GM18870 (cell line): Measurements from ENCODE around the gene WT1.
"Not testable (repeated sequence)": the region's sequence is repeated elsewhere in the genome, so short reads cannot be mapped to it uniquely, and the experiment has no call there.

Experiments used
- ATAC-seq: cut with Tn5 transposase; IDR thresholded peaks from one replicate; pipeline ENCODE4 v1.9.1; 2021; ENCODE audit warnings: moderate library complexity; ENCODE audit not compliant: unreplicated experiment

The WT1 gene

DNA sequence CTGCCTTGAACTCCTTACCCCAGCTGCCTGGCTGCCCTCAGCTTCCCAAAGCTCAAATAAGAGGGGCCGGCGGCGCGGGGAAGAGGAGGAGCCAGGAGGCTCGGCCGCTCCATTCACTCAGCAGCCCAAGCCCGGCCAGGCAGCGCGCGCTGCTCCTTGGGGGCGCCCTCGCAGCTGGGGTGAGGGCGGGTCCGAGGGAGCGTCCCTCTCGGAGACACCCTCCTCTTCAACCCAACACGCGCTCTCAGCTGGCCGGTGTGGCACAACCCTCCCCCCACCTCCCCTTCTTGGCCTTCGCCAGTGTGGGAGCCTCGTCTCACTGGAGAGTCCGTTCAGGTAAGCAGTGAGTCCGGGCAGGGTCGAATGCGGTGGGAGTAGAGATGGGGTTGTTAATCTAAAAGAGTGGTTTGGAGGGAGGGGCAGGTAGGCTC lies at the start of gene WT1:
Gene WT1 (minus strand): TSS at position 29 of the 431 bp plus-strand sequence.
- no peak for ATAC-seq

- no peak for ATAC-seq
Observed at GRCh38 chr11:32479291-32479690, 44.0 kb upstream of the WT1 start.

DNA sequence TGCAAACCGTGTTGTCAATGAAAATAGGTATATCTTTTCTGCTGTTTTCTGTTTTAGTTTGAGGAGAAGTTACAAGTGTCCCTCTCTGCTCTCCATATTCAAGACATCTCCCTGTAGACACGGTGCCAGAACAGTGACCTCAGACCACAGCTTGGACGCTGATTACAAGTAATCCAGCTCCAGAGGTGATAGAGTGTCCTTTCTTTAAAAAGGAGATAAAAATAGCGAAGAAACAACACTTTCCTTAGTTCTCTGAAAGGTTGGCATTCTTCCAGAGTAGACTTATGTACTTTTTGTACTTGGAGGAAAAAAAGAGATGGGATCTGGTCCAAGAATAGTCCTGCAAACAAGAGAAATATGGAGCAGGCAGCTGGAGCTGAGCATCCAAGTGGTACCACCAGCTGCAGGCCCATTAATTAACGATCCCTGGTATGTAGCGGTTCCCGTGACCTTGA lies 43.0 kb upstream of the WT1 start:
- no peak for ATAC-seq

DNA sequence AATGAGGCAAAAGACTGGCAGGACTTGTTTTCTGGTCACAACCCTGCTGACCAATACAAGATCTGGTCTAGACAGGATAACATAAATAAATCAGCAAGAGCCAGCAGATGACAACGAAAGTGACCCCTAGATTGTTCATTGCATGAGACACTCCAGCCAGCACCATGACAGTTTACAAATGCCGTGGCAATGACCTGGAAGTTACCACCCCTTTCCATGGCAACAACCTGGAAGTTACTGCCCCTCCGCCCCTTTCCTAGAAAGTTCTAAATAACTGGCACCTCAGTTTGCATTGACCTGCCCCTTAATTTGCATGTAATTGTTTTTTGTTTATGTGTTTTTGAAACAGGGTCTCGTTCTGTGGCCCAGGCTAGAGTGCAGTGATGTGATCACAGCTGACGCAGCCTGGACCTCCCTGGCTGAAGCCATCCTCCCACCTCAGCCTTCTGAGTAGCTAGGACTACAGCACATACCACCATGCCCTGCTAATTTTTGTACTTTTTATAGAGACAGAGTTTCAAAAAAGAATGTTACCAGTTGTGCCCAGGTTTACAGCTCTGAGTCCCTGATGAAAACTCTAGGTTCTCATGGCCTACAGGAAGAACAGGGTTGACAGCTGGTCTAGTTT lies 38.1 kb upstream of the WT1 start:
- no peak for ATAC-seq

- no peak for ATAC-seq
Observed at GRCh38 chr11:32472226-32472625, 36.9 kb upstream of the WT1 start.

- not testable (repeated sequence) for ATAC-seq
Observed at GRCh38 chr11:32471544-32471943, 36.2 kb upstream of the WT1 start.

GRCh38 chr11:32469791-32470190 lies 34.5 kb upstream of the WT1 start:
- no peak for ATAC-seq

- no peak for ATAC-seq
Observed at GRCh38 chr11:32466279-32466915, 31.1 kb upstream of the WT1 start.

- no peak for ATAC-seq
Observed at GRCh38 chr11:32464078-32464477, 28.7 kb upstream of the WT1 start.

DNA sequence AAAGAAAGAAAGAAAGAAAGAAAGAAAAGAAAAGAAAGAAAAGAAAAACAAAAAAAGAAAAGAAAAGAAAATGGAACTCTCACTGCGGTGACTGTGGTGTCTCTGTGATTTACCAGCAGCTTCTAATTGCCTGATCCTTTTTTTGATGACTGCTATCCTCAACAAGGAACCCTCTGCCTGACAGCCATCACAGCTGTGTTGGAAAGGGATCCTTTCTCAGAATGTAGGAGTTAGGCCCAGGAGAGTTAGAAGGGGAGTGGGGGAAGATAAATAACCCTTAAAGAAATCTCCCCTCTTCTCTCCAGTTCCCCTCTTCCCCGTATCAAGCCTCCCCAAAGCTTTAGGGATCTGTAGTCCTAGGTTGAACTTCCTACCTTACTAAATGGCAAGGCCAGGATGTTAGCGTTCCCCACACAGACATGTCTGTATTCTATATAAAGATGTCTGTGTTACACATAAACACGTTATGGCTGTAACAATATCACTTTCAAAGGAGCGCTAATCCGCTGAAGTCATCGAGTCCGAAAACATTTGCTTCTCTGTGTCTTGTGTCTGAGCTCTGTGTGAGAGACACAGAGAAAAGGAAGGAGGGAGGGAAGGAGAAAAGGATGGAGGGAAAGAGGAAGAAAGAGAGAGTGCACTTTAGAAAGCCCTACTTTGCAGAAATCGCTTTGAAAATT lies 26.8 kb upstream of the WT1 start:
- no peak for ATAC-seq

DNA sequence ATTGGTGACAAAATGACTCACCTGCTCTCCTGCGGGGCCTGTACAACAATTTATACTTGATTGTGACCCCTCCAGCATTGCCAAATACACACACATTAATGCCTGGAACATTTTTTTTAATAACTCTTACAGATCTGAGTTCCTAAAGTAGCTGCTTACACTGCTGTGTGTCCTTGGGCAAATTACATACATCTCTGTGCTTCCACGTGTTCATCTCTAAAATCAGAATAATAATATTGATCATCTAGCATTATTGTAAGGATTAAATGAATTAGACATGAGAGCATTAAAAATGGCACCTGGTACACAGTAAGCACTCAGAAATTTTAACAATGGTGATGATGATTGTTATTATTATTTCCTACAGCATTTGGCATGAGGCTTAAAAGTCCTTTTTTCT lies 21.5 kb upstream of the WT1 start:
- ATAC-seq, result no peak

- ATAC-seq, result no peak
Observed at GRCh38 chr11:32454993-32455392, 19.7 kb upstream of the WT1 start.

DNA sequence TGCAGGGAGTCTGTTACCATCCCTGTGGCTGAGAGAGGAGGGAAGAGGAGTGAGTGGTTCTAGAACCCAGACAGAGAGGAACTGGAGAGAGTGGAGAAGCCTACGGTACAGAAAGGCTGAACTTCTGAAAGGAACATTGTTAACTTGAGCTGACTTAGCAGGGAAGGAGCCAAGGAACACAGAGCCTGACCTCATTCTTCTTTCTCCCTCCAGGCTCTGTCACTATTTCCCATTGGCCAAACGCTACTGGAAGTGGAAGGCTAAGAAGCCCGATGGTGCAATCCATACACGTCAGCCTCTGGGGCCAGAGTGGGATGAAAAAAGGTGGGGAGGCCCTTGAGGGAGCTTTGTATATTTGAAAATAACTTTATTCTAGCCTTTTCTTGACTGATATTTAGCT lies 16.5 kb upstream of the WT1 start:
- ATAC-seq, result no peak

DNA sequence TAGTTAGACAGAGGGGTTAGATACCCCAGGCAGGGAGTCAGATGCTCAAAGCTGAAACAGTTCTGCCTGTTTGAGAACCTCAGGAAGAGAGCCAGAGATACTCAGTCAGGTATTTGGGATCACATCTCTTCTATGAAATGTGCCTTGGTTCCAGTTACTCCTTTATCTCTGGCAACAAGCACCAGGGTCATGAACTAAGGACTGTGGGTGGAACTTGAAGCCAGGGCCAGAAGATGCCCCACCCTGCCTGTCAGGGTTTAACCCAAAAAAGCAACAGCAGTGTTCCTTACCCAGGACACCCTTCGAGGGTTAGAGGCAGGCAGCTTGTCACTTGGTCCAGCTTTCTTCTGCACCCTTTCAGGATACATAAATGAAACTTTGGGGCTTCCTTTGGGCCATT lies 15.0 kb upstream of the WT1 start:
- ATAC-seq, result no peak

DNA sequence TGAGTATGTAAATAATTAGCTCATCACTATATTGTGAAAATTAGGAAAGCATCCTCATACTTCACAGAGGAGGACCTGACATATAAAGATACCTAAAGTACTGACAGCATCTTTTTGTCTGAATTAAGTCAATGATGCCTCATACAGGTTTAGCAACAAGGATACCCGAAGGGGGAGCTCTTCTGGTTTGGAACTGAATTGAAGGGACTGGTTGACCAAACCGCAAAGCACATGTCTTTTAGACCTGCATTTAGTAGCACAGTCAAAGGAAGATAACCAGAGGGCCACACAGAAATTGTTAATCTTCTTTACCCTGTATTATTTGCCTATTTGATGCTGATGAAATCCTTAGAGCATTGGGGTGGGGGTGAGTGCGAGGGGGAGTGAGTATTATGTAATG lies 12.9 kb upstream of the WT1 start:
- ATAC-seq, result no peak

DNA sequence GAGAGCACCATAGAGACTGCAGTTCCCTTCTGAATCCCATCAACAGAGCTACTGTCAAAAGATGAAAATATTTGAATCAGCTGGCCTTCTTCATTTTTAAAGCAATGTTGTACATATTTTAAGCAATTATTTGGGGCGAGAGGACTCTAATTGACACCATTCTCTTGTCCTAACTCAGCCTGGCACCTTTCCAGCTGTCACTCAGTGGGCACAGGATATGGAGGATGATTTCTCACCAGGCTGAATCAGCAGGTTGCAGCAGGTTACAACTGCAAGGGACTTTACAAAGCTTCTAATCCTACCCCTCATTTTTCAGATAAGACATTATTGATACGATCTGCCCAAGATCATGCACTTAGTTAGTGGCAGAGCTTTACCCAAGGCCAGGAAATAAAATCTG lies 11.9 kb upstream of the WT1 start:
- ATAC-seq, result no peak

DNA sequence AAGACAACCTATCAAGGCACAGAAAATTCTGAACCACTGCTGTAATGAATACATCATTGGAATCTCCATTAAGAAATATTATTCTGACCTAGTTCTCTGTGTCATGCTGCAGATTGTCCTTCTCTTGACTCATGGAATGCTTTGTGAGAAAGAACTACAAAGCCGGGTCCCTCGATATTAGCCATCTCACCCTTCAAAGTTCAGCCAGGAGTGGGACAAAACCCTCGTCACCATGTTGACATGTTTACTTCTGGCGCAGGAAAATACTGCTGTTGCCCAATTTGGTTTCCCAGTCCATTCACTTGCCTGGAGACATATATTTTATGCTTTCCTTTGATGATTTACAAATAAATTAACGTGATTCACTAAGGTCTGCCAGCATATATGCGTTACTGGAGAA lies 10.9 kb upstream of the WT1 start:
- ATAC-seq, result no peak

DNA sequence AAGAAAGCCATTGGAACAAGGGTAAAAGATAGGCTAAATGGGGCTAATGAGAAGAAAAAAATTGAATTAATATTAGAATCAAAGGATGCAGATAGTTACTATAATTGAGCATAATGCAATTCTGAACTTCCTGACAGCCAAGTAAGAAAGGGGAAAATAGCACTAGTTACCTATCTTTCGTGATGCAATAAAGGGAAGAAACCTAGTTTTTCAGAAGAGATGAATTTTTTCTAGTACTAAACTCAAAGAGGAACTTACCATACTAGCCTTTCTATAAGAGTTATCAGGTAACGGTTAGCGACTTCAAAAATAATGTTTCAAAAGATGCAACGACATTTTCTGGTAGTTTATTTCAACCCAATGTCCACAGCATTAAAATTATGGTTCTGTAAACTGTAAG lies 8.8 kb upstream of the WT1 start:
- ATAC-seq, result no peak

- ATAC-seq, result no peak
Observed at GRCh38 chr11:32440916-32441315, 5.6 kb upstream of the WT1 start.

DNA sequence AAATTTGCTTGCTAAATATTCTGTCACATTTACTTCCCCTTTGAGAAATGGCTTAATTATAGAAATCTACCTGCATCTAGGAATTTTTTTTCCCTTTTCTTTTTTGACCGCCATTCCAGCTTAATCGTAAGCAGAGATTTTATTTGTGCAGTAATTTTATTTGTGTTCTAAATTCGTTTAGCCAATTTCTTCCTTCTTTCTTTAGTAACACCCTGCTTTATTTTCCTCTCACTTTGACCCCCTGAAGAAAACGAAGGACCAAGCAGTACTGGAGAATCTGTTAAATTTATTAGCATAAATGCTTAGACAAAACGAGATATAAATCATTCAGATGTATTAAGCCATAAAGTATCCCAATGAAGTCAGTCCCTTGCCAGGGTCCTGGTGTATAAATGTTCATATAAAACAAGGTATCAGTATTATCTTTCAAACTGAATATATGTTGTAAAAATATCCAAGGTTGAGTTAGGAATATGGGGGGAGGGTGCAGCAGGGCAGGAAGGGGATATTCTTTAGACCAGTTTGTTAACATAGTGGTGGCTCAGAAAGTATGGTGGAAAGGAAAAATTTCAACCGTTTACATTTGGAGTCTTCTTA lies 5.1 kb upstream of the WT1 start:
- no peak for ATAC-seq

DNA sequence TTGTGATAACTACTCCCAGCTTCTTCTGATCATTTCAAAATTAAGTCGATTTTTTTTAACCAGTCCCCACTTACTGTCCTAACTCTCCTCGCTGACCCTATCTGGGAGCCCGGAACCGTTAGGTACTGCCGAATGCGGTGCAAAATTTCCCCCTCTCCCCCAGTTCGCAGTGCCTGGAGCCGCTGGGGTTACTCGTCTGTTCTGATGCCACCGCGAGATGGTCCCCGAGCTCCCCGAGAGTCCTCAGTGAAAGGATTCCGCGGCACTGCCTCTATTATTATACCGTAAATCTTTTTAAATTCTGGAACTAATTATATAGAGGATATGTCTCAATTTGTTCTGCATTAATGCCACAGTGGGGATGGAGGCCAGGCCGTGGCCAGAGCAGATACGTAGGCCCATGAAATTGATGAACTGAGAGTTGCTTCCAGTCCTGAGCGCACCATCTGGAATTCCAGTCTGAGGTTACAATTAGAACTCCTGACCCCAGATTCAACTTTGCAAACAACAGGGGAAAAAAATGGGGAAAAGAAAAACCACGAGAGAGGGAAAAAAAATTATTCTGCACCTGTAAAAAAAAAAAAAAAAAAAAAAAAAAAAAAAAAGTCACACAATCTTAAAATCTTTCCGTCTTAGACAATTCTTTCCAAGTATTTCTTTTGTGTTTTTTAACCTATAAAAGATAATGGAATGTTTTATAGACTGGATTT lies 4.3 kb upstream of the WT1 start:
- no peak for ATAC-seq
